HG03025 (cell line): Measurements from ENCODE around the gene HES5.

Source experiments
- ATAC-seq: cut with Tn5 transposase; IDR thresholded peaks from one replicate; pipeline ENCODE4 v1.9.1; 2021; ENCODE audit warnings: mild to moderate bottlenecking, moderate library complexity; ENCODE audit not compliant: unreplicated experiment, low FRiP score

HES5 gene

GRCh38 chr1:2519029-2519685 lies 10.9 kb downstream of the HES5 start:
- ATAC-seq = no peak

- ATAC-seq = no peak
Measured at GRCh38 chr1:2518528-2518927, 11.5 kb downstream of the HES5 start.

GRCh38 chr1:2517966-2518365 lies 12.1 kb downstream of the HES5 start:
- ATAC-seq = no peak

DNA sequence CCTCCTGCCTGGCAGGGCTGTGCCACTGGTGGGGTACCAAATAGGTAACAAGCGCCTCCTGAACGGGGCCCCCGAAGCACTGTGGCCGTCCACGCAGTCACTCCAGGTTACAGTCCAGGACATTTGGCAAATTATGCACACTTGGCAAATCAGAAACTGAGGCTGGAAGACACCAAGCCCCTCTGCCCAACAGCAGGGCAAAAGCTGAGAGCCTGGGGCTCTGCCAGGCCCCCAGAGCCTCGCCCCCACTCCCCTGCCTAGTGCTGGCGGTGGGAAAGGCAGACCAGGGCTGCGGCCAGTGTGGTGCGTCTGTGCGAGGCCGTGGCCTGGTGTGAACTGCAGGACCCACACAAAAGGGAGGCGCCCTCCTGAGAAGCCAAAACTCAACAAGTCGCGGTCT lies 13.1 kb downstream of the HES5 start:
- no peak for ATAC-seq

DNA sequence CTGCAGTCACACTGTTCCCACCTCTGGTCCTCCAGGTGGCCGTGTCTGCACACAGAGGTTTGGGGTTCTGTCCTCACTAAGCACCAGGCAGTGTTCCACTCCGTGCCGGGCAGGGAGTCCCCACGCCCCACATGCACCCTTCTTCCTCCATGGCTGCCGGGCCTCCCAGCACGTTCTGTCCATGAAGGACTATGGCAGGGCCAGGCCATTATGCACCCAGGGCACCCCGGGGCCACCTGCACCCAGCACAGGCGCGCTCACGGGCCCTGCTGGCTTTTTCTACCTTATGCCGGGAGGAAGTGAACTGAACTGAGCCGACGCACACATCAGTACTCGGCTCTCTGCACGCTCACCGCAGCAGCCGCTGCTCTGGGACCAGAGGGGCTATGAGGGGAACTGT lies 13.9 kb downstream of the HES5 start:
- no peak for ATAC-seq

GRCh38 chr1:2515763-2516080 lies 14.3 kb downstream of the HES5 start:
- ATAC-seq = no peak

GRCh38 chr1:2514863-2515762 lies 14.9 kb downstream of the HES5 start:
- no peak for ATAC-seq

DNA sequence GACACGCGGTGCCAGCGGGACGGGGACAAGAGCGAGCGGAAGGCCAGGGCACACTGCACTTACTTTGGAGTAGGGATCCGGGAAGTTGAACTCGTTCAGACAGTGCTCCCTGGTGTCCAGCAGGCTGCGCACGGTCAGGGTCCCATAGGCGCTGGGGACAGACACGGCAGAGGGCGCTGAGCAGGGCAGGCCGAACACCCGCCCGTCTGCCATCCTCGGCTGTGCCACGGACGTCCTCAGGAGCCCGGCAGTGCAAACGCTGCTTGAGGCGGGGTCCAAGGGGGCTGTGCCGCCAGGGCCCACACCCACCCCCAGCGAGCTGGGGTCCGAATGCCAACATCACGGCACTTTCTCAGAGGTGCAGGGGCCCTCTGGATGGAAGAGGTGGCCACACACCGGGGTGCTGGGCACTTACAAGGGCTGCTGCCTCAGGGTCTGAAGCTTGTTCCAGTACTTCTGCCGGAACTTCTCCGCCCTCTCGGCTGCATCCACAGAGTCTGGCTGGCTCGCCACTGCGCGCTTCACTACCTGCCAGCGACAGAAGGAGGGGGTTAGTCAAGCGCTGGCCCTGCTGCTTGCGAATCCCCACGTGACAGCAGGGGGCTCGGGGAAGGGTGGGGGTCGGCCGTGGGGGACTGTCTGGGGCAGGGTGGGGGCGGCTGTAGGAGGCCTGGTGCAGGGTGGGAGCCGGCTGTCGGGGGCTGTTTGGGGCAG lies 16.0 kb downstream of the HES5 start:
- ATAC-seq = no peak

DNA sequence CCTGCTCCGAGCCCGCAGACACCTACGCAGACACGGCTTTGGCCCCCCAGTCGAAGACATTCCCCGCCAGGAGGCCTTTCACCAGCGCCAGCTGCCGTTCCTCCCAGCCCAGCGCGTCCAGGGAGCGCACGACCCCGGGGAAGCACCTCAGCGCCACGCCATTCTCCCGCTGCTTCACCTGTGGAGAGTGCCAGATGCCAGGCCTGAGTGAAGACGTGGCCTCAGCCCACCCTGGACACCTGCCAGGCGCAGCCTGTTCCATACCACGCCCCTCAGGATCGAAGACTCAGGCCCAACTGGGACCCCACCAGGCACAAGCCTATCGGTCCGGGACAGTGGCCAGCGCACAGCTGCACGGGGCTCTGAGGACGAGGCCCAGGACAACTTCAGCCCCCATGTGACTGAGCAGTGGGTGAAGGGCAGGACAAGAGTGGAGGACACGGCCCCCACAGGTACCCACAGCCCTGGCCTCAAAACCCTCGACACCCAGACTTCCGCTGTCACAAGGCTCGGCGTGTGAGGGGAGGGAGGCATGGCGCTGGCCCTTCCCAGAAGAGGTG lies 17.1 kb downstream of the HES5 start:
- ATAC-seq = no peak

DNA sequence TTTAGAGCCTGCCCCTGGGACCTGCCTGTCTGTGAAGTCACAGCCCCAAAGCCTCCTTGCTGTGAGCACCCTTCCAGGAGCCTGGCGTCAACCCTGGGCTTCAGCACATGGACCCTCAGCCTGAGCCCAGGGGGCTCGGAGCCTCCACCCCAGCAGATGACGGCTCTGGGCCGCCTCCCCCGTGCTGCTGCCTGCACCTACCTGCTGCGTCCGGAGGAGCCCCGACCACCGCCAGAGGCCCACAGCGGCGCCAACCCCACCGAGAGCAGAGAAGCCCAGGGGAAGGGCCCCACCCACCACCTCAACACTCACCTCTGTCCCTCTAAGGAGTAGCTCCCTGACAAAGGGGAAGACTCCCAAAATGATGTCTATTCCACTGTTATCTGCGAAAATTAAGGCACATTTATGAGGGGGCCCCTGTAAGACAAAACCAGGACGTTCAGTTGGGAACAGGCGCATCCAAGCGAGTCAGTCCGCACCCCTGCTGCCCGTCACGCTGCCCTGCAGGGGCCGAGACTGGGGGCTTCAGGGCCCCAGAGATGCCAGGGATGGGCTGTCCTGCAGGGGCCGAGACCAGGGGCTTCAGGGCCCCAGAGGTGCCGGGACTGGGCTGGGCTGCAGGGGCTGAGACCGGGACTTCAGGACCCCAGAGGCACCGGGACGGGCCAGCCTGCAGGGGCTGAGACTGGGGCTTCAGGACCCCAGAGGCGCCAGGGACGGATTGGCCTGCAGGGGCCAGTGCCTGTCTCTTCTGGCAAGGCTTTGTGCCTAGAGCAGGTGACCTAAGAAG lies 19.5 kb downstream of the HES5 start:
- no peak for ATAC-seq

GRCh38 chr1:2509589-2509988 lies 20.5 kb downstream of the HES5 start:
- ATAC-seq = no peak

GRCh38 chr1:2508751-2509150 lies 21.3 kb downstream of the HES5 start:
- no peak for ATAC-seq

- ATAC-seq = no peak
Measured at GRCh38 chr1:2508180-2508579, 21.9 kb downstream of the HES5 start.

DNA sequence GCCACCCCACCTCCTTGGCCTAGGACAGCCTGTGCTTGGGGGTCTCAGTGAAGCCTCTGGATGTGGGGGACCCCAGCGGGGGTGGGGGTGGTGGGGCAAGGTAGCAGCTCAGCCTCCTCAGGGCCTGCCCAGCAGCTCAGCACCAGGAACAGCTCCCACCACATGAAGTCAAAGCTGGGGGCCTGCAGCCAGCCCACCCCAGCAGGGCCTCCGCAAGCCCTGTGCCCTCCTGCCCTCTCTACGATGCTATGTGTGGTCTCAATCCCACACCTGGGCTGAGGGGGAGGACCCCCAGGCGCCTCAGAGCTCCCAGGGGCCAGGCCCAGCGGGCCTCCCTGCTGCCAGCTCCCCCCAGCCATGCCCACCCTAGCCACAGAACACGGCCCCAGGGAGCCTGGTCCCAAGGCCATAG lies 22.3 kb downstream of the HES5 start:
- ATAC-seq = no peak

GRCh38 chr1:2506901-2507565 lies 23.0 kb downstream of the HES5 start:
- no peak for ATAC-seq

- no peak for ATAC-seq
Measured at GRCh38 chr1:2506007-2506860, 23.8 kb downstream of the HES5 start.

DNA sequence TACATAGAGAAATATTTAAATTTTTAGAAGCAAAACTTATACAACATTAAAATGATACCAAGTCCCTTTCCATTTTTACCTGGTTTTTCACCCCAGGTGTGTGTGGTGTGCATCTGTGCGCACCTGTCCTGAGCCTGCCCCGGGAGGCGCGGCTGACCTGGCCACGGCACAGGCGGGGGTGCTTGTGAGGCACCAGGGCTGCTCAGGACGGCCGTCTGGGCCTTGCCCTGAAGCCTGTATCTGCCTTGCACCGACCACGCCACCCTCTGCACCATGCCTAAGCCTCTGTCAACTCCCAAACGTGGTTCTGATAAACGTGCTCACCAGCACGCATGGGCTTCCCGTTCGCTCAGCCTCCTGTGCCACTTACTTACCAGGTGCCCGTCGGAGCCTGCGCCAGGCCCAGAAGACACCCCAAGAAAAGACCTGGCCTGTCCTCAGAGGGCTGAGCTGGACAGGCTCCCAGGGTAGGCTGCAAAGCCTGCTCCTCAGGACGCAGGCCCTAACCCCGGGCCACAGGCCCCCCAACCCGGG lies 24.5 kb downstream of the HES5 start:
- ATAC-seq = no peak

- no peak for ATAC-seq
Measured at GRCh38 chr1:2504949-2505272, 25.2 kb downstream of the HES5 start.
